H9 (cell line): ENCODE data around the gene PCCA. TPM values are rescaled to one million over a fixed set of nuclear protein-coding genes. Genes with fewer than 3 reads are reported as not detected.

Experiments used
- DNase-seq: peaks from one replicate; pipeline ENCODE4 v3.0.0-alpha.2; 2017
- H2AFZ ChIP-seq: one replicate; pipeline ENCODE4 v1.6.1; 2013; ENCODE audit warnings: mild to moderate bottlenecking, low read length, control low read depth, moderate library complexity
- H2AK5ac ChIP-seq: 2 replicates; pipeline ENCODE4 v1.6.1; 2013; ENCODE audit warnings: low read length, control low read depth, mixed read lengths; ENCODE audit not compliant: insufficient read length
- H2BK120ac ChIP-seq: one replicate; pipeline ENCODE4 v1.6.1; 2013; ENCODE audit warnings: low read depth, mild to moderate bottlenecking, low read length, control low read depth, inconsistent platforms; ENCODE audit not compliant: poor library complexity, severe bottlenecking
- H2BK12ac ChIP-seq: 2 replicates; pipeline ENCODE4 v1.6.1; 2013; ENCODE audit warnings: low read length, control low read depth, mixed read lengths, low read depth; ENCODE audit not compliant: insufficient read length
- H2BK15ac ChIP-seq: 2 replicates; pipeline ENCODE4 v1.6.1; 2013; ENCODE audit warnings: low read depth, low read length, control low read depth
- H2BK20ac ChIP-seq: one replicate; pipeline ENCODE4 v1.6.1; 2013; ENCODE audit warnings: low read depth, mild to moderate bottlenecking, low read length, control low read depth, inconsistent platforms; ENCODE audit not compliant: poor library complexity, severe bottlenecking
- H2BK5ac ChIP-seq: 2 replicates; pipeline ENCODE4 v1.6.1; 2013; ENCODE audit warnings: low read length, control low read depth, mixed read lengths; ENCODE audit not compliant: insufficient read length
- H3K14ac ChIP-seq: 2 replicates; pipeline ENCODE4 v1.6.1; 2013; ENCODE audit warnings: low read length, control low read depth; ENCODE audit not compliant: insufficient read depth
- H3K18ac ChIP-seq: 2 replicates; pipeline ENCODE4 v1.6.1; 2013; ENCODE audit warnings: low read depth, mild to moderate bottlenecking, mixed read lengths, low read length, control low read depth; ENCODE audit not compliant: insufficient read length
- H3K23ac ChIP-seq: 2 replicates; pipeline ENCODE4 v1.6.1; 2013; ENCODE audit warnings: low read length, control low read depth, mixed read lengths, low read depth; ENCODE audit not compliant: insufficient read length
- H3K23me2 ChIP-seq: 2 replicates; pipeline ENCODE4 v1.6.1; 2013; ENCODE audit warnings: low read depth, mild to moderate bottlenecking, mixed read lengths, low read length, control low read depth; ENCODE audit not compliant: insufficient read length, poor library complexity, severe bottlenecking
- H3K27ac ChIP-seq: 2 replicates; pipeline ENCODE4 v1.5.1; 2013; ENCODE audit warnings: low read length, control low read depth, mixed read lengths, low read depth; ENCODE audit not compliant: insufficient read length
- H3K27me3 ChIP-seq: 2 replicates; pipeline ENCODE4 v1.6.1; 2013; ENCODE audit warnings: low read length, control low read depth, inconsistent platforms; ENCODE audit not compliant: insufficient read depth
- H3K4ac ChIP-seq: 2 replicates; pipeline ENCODE4 v1.6.1; 2013; ENCODE audit warnings: low read depth, mild to moderate bottlenecking, control low read depth, inconsistent platforms, low read length, moderate library complexity
- H3K4me1 ChIP-seq: 2 replicates; pipeline ENCODE4 v1.6.1; 2013; ENCODE audit warnings: low read length, control low read depth, inconsistent platforms; ENCODE audit not compliant: insufficient read depth
- H3K4me2 ChIP-seq: 2 replicates; pipeline ENCODE4 v1.6.1; 2013; ENCODE audit warnings: low read length, control low read depth, mixed read lengths; ENCODE audit not compliant: insufficient read length, insufficient read depth
- H3K56ac ChIP-seq: 2 replicates; pipeline ENCODE4 v1.6.1; 2013; ENCODE audit warnings: low read depth, mild to moderate bottlenecking, mixed read lengths, low read length, control low read depth; ENCODE audit not compliant: insufficient read length
- H3K79me1 ChIP-seq: 2 replicates; pipeline ENCODE4 v1.6.1; 2013; ENCODE audit warnings: low read depth, mild to moderate bottlenecking, moderate library complexity, low read length, control low read depth, inconsistent platforms; ENCODE audit not compliant: insufficient read depth, poor library complexity, severe bottlenecking
- H3K79me2 ChIP-seq: 2 replicates; pipeline ENCODE4 v1.6.1; 2013; ENCODE audit warnings: low read length, control low read depth, inconsistent platforms; ENCODE audit not compliant: insufficient read depth
- H3K9ac ChIP-seq: 2 replicates; pipeline ENCODE4 v1.6.1; 2013; ENCODE audit warnings: low read length, control low read depth, mixed read lengths; ENCODE audit not compliant: insufficient read length; ENCODE audit errors: extremely low read depth
- H3K9me3 ChIP-seq: one replicate; pipeline ENCODE4 v1.6.1; 2013; ENCODE audit warnings: low read depth, low read length, inconsistent platforms; ENCODE audit not compliant: control insufficient read depth
- H3T11ph ChIP-seq: one replicate; pipeline ENCODE4 v1.6.1; 2013; ENCODE audit warnings: mild to moderate bottlenecking, low read length, control low read depth, inconsistent platforms
- H4K20me1 ChIP-seq: one replicate; pipeline ENCODE4 v1.6.1; 2013; ENCODE audit not compliant: control insufficient read depth, insufficient read length, insufficient read depth
- H4K5ac ChIP-seq: 2 replicates; pipeline ENCODE4 v1.6.1; 2013; ENCODE audit warnings: low read depth, mild to moderate bottlenecking, mixed read lengths, low read length, control low read depth; ENCODE audit not compliant: insufficient read length
- H4K8ac ChIP-seq: replicated peaks from 2 replicates; pipeline ENCODE4 v1.6.1; 2013; ENCODE audit warnings: low read length, control low read depth, mixed read lengths, low read depth; ENCODE audit not compliant: insufficient read length
- H4K91ac ChIP-seq: 2 replicates; pipeline ENCODE4 v1.6.1; 2013; ENCODE audit warnings: low read depth, mild to moderate bottlenecking, moderate library complexity, mixed read lengths, low read length, control low read depth; ENCODE audit not compliant: insufficient read length
- H3K27ac Mint-ChIP-seq, 3 experiments: 2 replicates in 2 of 3; 3 replicates in 1 of 3; pipeline ENCODE4 v1.8.0; 2020 to 2021; ENCODE audit warnings: mixed read lengths in 3 of 3, mild to moderate bottlenecking in 1 of 3, moderate library complexity in 1 of 3
- H3K27me3 Mint-ChIP-seq: 2 replicates; pipeline ENCODE4 v1.8.0; 2021; ENCODE audit warnings: low read depth, mild to moderate bottlenecking, moderate library complexity, mixed read lengths
- H3K36me3 Mint-ChIP-seq, 3 experiments: 2 replicates in 2 of 3; 3 replicates in 1 of 3; pipeline ENCODE4 v1.8.0; 2020 to 2021; ENCODE audit warnings: low read depth in 3 of 3, mixed read lengths in 3 of 3; ENCODE audit not compliant: insufficient read depth in 1 of 3
- H3K4me1 Mint-ChIP-seq, 2 experiments: 2 replicates each; pipeline ENCODE4 v1.8.0; 2020; ENCODE audit warnings: mixed read lengths in 2 of 2
- H3K4me3 Mint-ChIP-seq, 2 experiments: 2 replicates in 1 of 2; 3 replicates in 1 of 2; pipeline ENCODE4 v1.8.0; 2020 to 2021; ENCODE audit warnings: mild to moderate bottlenecking in 2 of 2, mixed read lengths in 2 of 2, moderate library complexity in 1 of 2
- H3K9me3 Mint-ChIP-seq, 2 experiments: 2 replicates in 1 of 2; 3 replicates in 1 of 2; pipeline ENCODE4 v1.8.0; 2020; ENCODE audit warnings: mild to moderate bottlenecking in 2 of 2, mixed read lengths in 2 of 2, moderate library complexity in 1 of 2
- CTCF ChIP-seq: fragments of 200-600 bp; sonication (generic); conservative IDR thresholded peaks from 3 replicates; pipeline ENCODE4 v1.8.0; 2021; ENCODE audit warnings: antibody characterized with exemption, mild to moderate bottlenecking
- WGBS: extraction: QIAGEN DNeasy Blood & Tissue Kit; methylation state at CpG from one replicate; pipeline ENCODE4 v1.1.7; 2013; ENCODE audit warnings: missing lambda C conversion rate, low lambda C conversion rate, mixed read lengths; ENCODE audit not compliant: insufficient read length; ENCODE audit errors: extremely low coverage; 5-methylcytosine and 5-hydroxymethylcytosine counted together
- total RNA-seq: library from RNA; stranded (reverse); gene quantifications from 2 replicates; pipeline ENCODE4 v1.2.1, GENCODE V29; 2021

PCCA gene
- total RNA-seq, 1 experiment from 2014 or later = 56.5 TPM

- H3K9me3 Mint-ChIP-seq = peaks cover 0 to 4% of the 10 kb centered on the region in 2 experiments; a peak in 1 of 5 replicates
- no peak for TF ChIP-seq CTCF
- no peak overlapping the region for H2BK20ac ChIP-seq
- H3K36me3 Mint-ChIP-seq = no peaks in the 10 kb centered on the region; a peak in 1 of 7 replicates
- no peak overlapping the region for H3K4ac ChIP-seq
- H2BK5ac ChIP-seq = no peak overlapping the region
- no peak for DNase-seq
- H3K18ac ChIP-seq = no peak overlapping the region
- no peak overlapping the region for H2BK12ac ChIP-seq
- H2AK5ac ChIP-seq = no peak overlapping the region
- H2AFZ ChIP-seq = no peak overlapping the region
- H2BK120ac ChIP-seq = no peak overlapping the region
- H3K79me2 ChIP-seq = no peaks in the 10 kb centered on the region
- no peaks in the 10 kb centered on the region; the same call in 1 of the 2 replicates for H3K27me3 Mint-ChIP-seq
- no CpG with 5 or more reads among the region's 3 CpGs for WGBS
- H3K27ac Mint-ChIP-seq = no peak overlapping the region
- H3K9me3 ChIP-seq = no peaks in the 10 kb centered on the region
- no peak overlapping the region for H2BK15ac ChIP-seq
- H3K27me3 ChIP-seq = no peaks in the 10 kb centered on the region
- no peaks in the 10 kb centered on the region; the same call in 1 of the 2 replicates for H3K4me1 ChIP-seq
- no peaks in the 10 kb centered on the region for H3K23me2 ChIP-seq
- H4K5ac ChIP-seq = no peak overlapping the region
- H3K9ac ChIP-seq = no peak overlapping the region
- no peak overlapping the region for H3K14ac ChIP-seq
- peaks cover 10% of the 10 kb centered on the region in 2 experiments for H3K4me1 Mint-ChIP-seq
- H4K20me1 ChIP-seq = no peaks in the 10 kb centered on the region
- no peaks in the 10 kb centered on the region for H3K79me1 ChIP-seq
- H3K56ac ChIP-seq = no peak overlapping the region
- no peak overlapping the region for H3K27ac ChIP-seq
- no peak overlapping the region for H3T11ph ChIP-seq
- no peak overlapping the region for H3K4me3 Mint-ChIP-seq
- H4K91ac ChIP-seq = no peak overlapping the region
- H3K23ac ChIP-seq = no peak overlapping the region
- no peak overlapping the region for H3K4me2 ChIP-seq
- no peak overlapping the region for H4K8ac ChIP-seq
Measured at GRCh38 chr13:100044936-100045335, 44.0 kb upstream of the PCCA start.
